ENCODE data around the gene CMC2. TPM values are rescaled to one million over a fixed set of nuclear protein-coding genes. Genes with fewer than 3 reads are reported as not detected.

Gene CMC2
- 96.7 to 124 TPM (median 103 TPM) in 5 replicates for total RNA-seq (2022; extraction: Qiagen RNA extraction)

DNA sequence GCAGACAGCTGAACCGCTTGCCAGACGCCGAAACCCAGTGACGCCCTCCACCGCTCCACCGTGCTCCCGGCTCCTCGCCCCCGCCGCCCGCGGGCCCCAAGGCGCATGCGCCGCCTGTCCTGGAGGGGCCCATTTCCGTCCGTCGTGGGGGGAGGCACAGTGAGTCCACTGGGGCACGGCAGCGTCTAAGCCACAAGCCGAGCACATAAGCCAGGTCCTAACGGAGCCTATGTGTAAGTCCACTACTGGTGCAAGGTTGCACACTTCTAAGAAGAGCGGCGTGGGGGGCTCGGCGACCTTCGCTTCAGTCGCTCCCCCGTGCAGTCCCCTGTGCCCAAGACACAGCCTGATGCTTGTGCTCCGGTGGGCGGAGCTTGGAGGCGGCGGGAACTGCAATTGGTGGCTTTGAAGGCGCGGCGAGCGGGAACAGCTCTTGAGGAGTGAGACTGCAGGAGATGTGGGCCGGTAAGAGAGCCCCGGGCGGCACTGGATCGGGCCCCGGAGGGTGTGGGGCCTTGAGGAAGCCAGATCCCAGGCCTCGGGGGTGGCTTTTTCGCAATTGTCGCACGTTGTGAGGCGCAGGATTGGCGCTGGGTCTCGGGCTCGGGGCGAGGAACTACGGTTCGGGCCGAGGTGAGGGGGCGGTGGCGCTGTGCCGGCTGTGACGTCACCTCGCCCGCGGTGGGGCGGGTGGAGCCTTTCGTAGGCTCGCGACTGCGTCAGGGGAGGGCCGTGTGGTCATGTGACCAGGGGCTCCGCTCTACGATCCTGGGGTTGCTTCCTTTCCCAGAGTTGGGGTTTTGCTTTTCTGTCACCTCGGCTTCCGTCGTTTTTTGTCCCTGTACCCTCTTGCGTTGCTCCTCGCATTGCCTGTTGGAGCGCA lies at the start of gene CMC2, which contains the start of gene CENPN:
TSS of gene CMC2 (minus strand) at position 73 of the 883 bp plus-strand sequence. CDS start 9,491 bp downstream, outside the sequence.
TSS of gene CENPN (plus strand) at position 402 of the 883 bp plus-strand sequence. CDS start 4,726 bp downstream, outside the sequence.

DNA sequence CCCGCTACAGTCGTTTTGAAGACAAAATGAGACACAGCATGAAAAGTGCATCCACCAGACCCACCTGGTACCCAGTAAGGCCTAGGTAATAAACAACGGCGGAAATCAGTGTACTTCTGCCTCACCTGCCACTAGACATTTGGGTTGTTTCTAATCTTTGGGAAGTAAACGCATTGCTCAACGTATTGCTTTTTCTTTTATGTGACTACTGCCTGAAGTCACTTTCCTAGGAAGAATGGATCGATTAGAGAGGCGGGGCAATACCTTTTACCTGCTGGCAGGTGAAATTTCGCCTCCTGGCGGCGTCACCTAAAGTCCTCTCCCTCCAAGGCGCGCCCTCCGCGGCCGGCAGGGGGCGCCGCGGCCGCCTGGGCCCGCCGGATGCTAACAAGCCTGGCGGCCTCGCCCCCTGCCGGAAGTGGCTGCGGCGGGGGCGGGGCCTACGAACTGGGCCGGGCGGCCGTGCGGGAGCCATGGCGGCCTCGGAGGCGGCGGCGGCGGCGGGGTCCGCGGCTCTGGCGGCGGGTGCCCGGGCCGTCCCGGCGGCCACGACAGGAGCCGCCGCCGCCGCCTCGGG lies 28.8 kb upstream of the CMC2 start, which contains the start of gene ATMIN:
TSS of gene ATMIN (plus strand) at position 445 of the 577 bp plus-strand sequence. CDS start at position 474, 29 bp downstream.

Other genes starting within 250 kb of the CMC2 start
- gene CDYL2, start 202.3 kb downstream of the CMC2 start, total RNA-seq (2022; extraction: Qiagen RNA extraction) = 0.45 to 0.69 TPM (median 0.47 TPM) in 5 replicates
- 61.8 to 116 TPM (median 67.6 TPM) in 5 replicates for gene CENPN, start 329 bp upstream of the CMC2 start, total RNA-seq (2022; extraction: Qiagen RNA extraction)
- 28.0 to 38.3 TPM (median 35.3 TPM) in 5 replicates for gene ATMIN, start 29.0 kb upstream of the CMC2 start, total RNA-seq (2022; extraction: Qiagen RNA extraction)
- 0.34 to 0.96 TPM (median 0.54 TPM) in 5 replicates for gene C16orf46, start 70.4 kb upstream of the CMC2 start, total RNA-seq (2022; extraction: Qiagen RNA extraction)
- 47.9 to 58.9 TPM (median 55.9 TPM) in 5 replicates for gene GCSH, start 89.5 kb upstream of the CMC2 start, total RNA-seq (2022; extraction: Qiagen RNA extraction)
- gene BCO1, start 231.8 kb upstream of the CMC2 start, total RNA-seq (2022; extraction: Qiagen RNA extraction) = 0.67 to 1.4 TPM (median 0.98 TPM) in 5 replicates

Data from A549 treated with dexamethasone at 1 μM for 4 hours (cell line).